GM12878 (cell line): ENCODE data around the gene TBC1D32.

Experiments
- ASH2L ChIP-seq: fragments of 300-600, 200-600 bp; sonication (generic); IDR thresholded peaks from 2 replicates; pipeline ENCODE4 v1.6.1; 2017; ENCODE audit warnings: low read depth, mild to moderate bottlenecking, borderline replicate concordance
- HDAC2 ChIP-seq: fragments of 200-600 bp; sonication (generic); IDR thresholded peaks from 2 replicates; pipeline ENCODE4 v1.6.1; 2017
- TF ChIP-seq, protein P1 (sequence below): IDR thresholded peaks from 2 replicates; pipeline ENCODE4 v1.6.1; 2012; ENCODE audit warnings: low read depth, low read length, improper control_type of control experiment
- TF ChIP-seq, protein P2 (sequence below): IDR thresholded peaks from 2 replicates; pipeline ENCODE4 v1.6.1; 2011; ENCODE audit warnings: low read depth, mild to moderate bottlenecking, low read length, moderate library complexity, borderline replicate concordance; ENCODE audit errors: extremely low read depth
- TF ChIP-seq, protein P3 (sequence below), 3 experiments: IDR thresholded peaks in 2 of 3; conservative IDR thresholded peaks in 1 of 3; 2 replicates each; pipeline ENCODE4 v1.5.1; 2011; ENCODE audit warnings: low read depth in 3 of 3, low read length in 3 of 3, mild to moderate bottlenecking in 3 of 3, control low read depth in 2 of 3, moderate library complexity in 2 of 3, inconsistent platforms in 1 of 3, mixed read lengths in 1 of 3; ENCODE audit not compliant: control insufficient read depth in 2 of 3, insufficient read depth in 1 of 3; ENCODE audit errors: extremely low read depth in 1 of 3

GRCh38 chr6:121236984-121237383, 97.3 kb downstream of the TBC1D32 start:
- TF ChIP-seq, protein P1, sequence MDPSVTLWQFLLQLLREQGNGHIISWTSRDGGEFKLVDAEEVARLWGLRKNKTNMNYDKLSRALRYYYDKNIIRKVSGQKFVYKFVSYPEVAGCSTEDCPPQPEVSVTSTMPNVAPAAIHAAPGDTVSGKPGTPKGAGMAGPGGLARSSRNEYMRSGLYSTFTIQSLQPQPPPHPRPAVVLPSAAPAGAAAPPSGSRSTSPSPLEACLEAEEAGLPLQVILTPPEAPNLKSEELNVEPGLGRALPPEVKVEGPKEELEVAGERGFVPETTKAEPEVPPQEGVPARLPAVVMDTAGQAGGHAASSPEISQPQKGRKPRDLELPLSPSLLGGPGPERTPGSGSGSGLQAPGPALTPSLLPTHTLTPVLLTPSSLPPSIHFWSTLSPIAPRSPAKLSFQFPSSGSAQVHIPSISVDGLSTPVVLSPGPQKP = no peak
- TF ChIP-seq HDAC2 (no peak), ASH2L (no peak)
- TF ChIP-seq, protein P2, sequence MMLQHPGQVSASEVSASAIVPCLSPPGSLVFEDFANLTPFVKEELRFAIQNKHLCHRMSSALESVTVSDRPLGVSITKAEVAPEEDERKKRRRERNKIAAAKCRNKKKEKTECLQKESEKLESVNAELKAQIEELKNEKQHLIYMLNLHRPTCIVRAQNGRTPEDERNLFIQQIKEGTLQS = no peak
- TF ChIP-seq, protein P3, sequence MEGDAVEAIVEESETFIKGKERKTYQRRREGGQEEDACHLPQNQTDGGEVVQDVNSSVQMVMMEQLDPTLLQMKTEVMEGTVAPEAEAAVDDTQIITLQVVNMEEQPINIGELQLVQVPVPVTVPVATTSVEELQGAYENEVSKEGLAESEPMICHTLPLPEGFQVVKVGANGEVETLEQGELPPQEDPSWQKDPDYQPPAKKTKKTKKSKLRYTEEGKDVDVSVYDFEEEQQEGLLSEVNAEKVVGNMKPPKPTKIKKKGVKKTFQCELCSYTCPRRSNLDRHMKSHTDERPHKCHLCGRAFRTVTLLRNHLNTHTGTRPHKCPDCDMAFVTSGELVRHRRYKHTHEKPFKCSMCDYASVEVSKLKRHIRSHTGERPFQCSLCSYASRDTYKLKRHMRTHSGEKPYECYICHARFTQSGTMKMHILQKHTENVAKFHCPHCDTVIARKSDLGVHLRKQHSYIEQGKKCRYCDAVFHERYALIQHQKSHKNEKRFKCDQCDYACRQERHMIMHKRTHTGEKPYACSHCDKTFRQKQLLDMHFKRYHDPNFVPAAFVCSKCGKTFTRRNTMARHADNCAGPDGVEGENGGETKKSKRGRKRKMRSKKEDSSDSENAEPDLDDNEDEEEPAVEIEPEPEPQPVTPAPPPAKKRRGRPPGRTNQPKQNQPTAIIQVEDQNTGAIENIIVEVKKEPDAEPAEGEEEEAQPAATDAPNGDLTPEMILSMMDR (IDR thresholded peaks at IDR 0.05 in 2 of 3, conservative IDR thresholded peaks at IDR 0.05 in 1 of 3; ENCODE audit: control insufficient read depth in 2 of 3, extremely low read depth in 1 of 3, insufficient read depth in 1 of 3, low read depth in 3 of 3, low read length in 3 of 3) = no peak
